HG02610 (cell line): ENCODE data around the gene KIF18B.

ENCODE experiments used
- ATAC-seq: cut with Tn5 transposase; IDR thresholded peaks from one replicate; pipeline ENCODE4 v1.9.1; 2021; ENCODE audit warnings: mild to moderate bottlenecking, moderate library complexity; ENCODE audit not compliant: unreplicated experiment

Gene KIF18B

GRCh38 chr17:44921122-44921882, 26.3 kb downstream of the KIF18B start:
- no peak for ATAC-seq

- no peak for ATAC-seq
These were observed 27.0 kb downstream of the KIF18B start for GRCh38 chr17:44920565-44920940.

- peak; percentile 68 for ATAC-seq
These were observed 27.5 kb downstream of the KIF18B start for GRCh38 chr17:44919885-44920564.

- ATAC-seq: no peak
These were observed 28.2 kb downstream of the KIF18B start for GRCh38 chr17:44919411-44919810.

GRCh38 chr17:44918006-44918405, 29.6 kb downstream of the KIF18B start:
- no peak for ATAC-seq

- no peak for ATAC-seq
These were observed 30.1 kb downstream of the KIF18B start for GRCh38 chr17:44917456-44917855.

GRCh38 chr17:44916781-44917241, 30.8 kb downstream of the KIF18B start:
- no peak for ATAC-seq

GRCh38 chr17:44915862-44916780, 31.5 kb downstream of the KIF18B start:
- no peak for ATAC-seq

- ATAC-seq: no peak
These were observed 32.2 kb downstream of the KIF18B start, which contains the start of gene GFAP for GRCh38 chr17:44915321-44915726. GFAP (minus strand) TSS chr17:44915500; CDS start chr17:44915486, 14 bp downstream.

GRCh38 chr17:44914698-44915271, 32.8 kb downstream of the KIF18B start:
- ATAC-seq: no peak

- ATAC-seq: no peak
These were observed 33.4 kb downstream of the KIF18B start for GRCh38 chr17:44914148-44914547.

GRCh38 chr17:44913676-44914075, 33.9 kb downstream of the KIF18B start:
- no peak for ATAC-seq

GRCh38 chr17:44912763-44913544, 34.6 kb downstream of the KIF18B start:
- no peak for ATAC-seq

GRCh38 chr17:44911133-44912001, 36.2 kb downstream of the KIF18B start:
- ATAC-seq: no peak

GRCh38 chr17:44910231-44911106, 37.1 kb downstream of the KIF18B start:
- no peak for ATAC-seq

- no peak for ATAC-seq
These were observed 37.9 kb downstream of the KIF18B start for GRCh38 chr17:44909681-44910144.

- ATAC-seq: no peak
These were observed 38.7 kb downstream of the KIF18B start for GRCh38 chr17:44908761-44909326.
